Heart left ventricle (tissue), 13 donors: ENCODE results near the gene RAB6B.
A peak's percentile ranks its signal among the peaks of the same experiment; 100 is the strongest.

Experiments used
- CTCF ChIP-seq, 12 donors: fragments of 200-600 bp; sonication (generic) in 4 of 12; IDR thresholded peaks; one replicate each; pipeline versions ENCODE4 v1.5.0 to v1.8.0; 2018 to 2022; ENCODE audit warnings: antibody characterized with exemption in 12 of 12, mild to moderate bottlenecking in 5 of 12
- POLR2A ChIP-seq, 2 donors: fragments of 450-650 bp; IDR thresholded peaks; one replicate each; pipeline ENCODE4 v1.6.1; 2017; ENCODE audit warnings: antibody characterized with exemption in 2 of 2, mild to moderate bottlenecking in 2 of 2, moderate library complexity in 2 of 2
- donor health status: ischemic (EF 13 %, LVEDD 7.1; RV severe dilation, severe dysfunction).
- donor health status: DM: no; HTN: yes; CAD: no.
- donor health status: DM: no; HTN: no; CAD: no.
- donor health status: ischemic (EF 25% LVEDD 6.9; RV normal size, moderate dysfunction).
- donor health status: ischemic (EF 25% LVEDD 5.7; RV mildly dilated, moderate dysfunction).
- donor health status: ischemic (EF 35%, LVEDD 5.7; RV mildly dilated, moderate dysfunction).
- donor health status: nonischemic (EF 11% LVEDD 7.7; RV severe dilation, severe dysfunction).
- donor health status: DM: yes; HTN: yes; CAD: no.
- donor health status: PGD.
- donor health status: ischemic (EF 29% LVEDD 5.4; RV normal size, mild dysfunction).
- donor health status: nonischemic (EF 23%, LVEDD 6.1; RV moderate dilation, normal function).

GRCh38 chr3:133930341-133930933, 34.8 kb upstream of the RAB6B start:
- peak; percentile 36 to 73 (median 62) for TF ChIP-seq CTCF (IDR thresholded peaks at IDR 0.05)
- no peak for TF ChIP-seq POLR2A (IDR thresholded peaks at IDR 0.05)
